H9 (cell line): ENCODE results near the gene NR3C2. TPM values are rescaled to one million over a fixed set of nuclear protein-coding genes. Genes with fewer than 3 reads are reported as not detected.

Experiments
- DNase-seq: peaks from one replicate; pipeline ENCODE4 v3.0.0-alpha.2; 2017
- H2AFZ ChIP-seq: one replicate; pipeline ENCODE4 v1.6.1; 2013; ENCODE audit warnings: mild to moderate bottlenecking, low read length, control low read depth, moderate library complexity
- H2AK5ac ChIP-seq: 2 replicates; pipeline ENCODE4 v1.6.1; 2013; ENCODE audit warnings: low read length, control low read depth, mixed read lengths; ENCODE audit not compliant: insufficient read length
- H2BK120ac ChIP-seq: one replicate; pipeline ENCODE4 v1.6.1; 2013; ENCODE audit warnings: low read depth, mild to moderate bottlenecking, low read length, control low read depth, inconsistent platforms; ENCODE audit not compliant: poor library complexity, severe bottlenecking
- H2BK12ac ChIP-seq: 2 replicates; pipeline ENCODE4 v1.6.1; 2013; ENCODE audit warnings: low read length, control low read depth, mixed read lengths, low read depth; ENCODE audit not compliant: insufficient read length
- H2BK15ac ChIP-seq: 2 replicates; pipeline ENCODE4 v1.6.1; 2013; ENCODE audit warnings: low read depth, low read length, control low read depth
- H2BK20ac ChIP-seq: one replicate; pipeline ENCODE4 v1.6.1; 2013; ENCODE audit warnings: low read depth, mild to moderate bottlenecking, low read length, control low read depth, inconsistent platforms; ENCODE audit not compliant: poor library complexity, severe bottlenecking
- H2BK5ac ChIP-seq: 2 replicates; pipeline ENCODE4 v1.6.1; 2013; ENCODE audit warnings: low read length, control low read depth, mixed read lengths; ENCODE audit not compliant: insufficient read length
- H3K14ac ChIP-seq: 2 replicates; pipeline ENCODE4 v1.6.1; 2013; ENCODE audit warnings: low read length, control low read depth; ENCODE audit not compliant: insufficient read depth
- H3K18ac ChIP-seq: 2 replicates; pipeline ENCODE4 v1.6.1; 2013; ENCODE audit warnings: low read depth, mild to moderate bottlenecking, mixed read lengths, low read length, control low read depth; ENCODE audit not compliant: insufficient read length
- H3K23ac ChIP-seq: 2 replicates; pipeline ENCODE4 v1.6.1; 2013; ENCODE audit warnings: low read length, control low read depth, mixed read lengths, low read depth; ENCODE audit not compliant: insufficient read length
- H3K23me2 ChIP-seq: 2 replicates; pipeline ENCODE4 v1.6.1; 2013; ENCODE audit warnings: low read depth, mild to moderate bottlenecking, mixed read lengths, low read length, control low read depth; ENCODE audit not compliant: insufficient read length, poor library complexity, severe bottlenecking
- H3K27ac ChIP-seq: 2 replicates; pipeline ENCODE4 v1.5.1; 2013; ENCODE audit warnings: low read length, control low read depth, mixed read lengths, low read depth; ENCODE audit not compliant: insufficient read length
- H3K27me3 ChIP-seq: 2 replicates; pipeline ENCODE4 v1.6.1; 2013; ENCODE audit warnings: low read length, control low read depth, inconsistent platforms; ENCODE audit not compliant: insufficient read depth
- H3K4ac ChIP-seq: 2 replicates; pipeline ENCODE4 v1.6.1; 2013; ENCODE audit warnings: low read depth, mild to moderate bottlenecking, control low read depth, inconsistent platforms, low read length, moderate library complexity
- H3K4me1 ChIP-seq: 2 replicates; pipeline ENCODE4 v1.6.1; 2013; ENCODE audit warnings: low read length, control low read depth, inconsistent platforms; ENCODE audit not compliant: insufficient read depth
- H3K4me2 ChIP-seq: 2 replicates; pipeline ENCODE4 v1.6.1; 2013; ENCODE audit warnings: low read length, control low read depth, mixed read lengths; ENCODE audit not compliant: insufficient read length, insufficient read depth
- H3K56ac ChIP-seq: 2 replicates; pipeline ENCODE4 v1.6.1; 2013; ENCODE audit warnings: low read depth, mild to moderate bottlenecking, mixed read lengths, low read length, control low read depth; ENCODE audit not compliant: insufficient read length
- H3K79me1 ChIP-seq: 2 replicates; pipeline ENCODE4 v1.6.1; 2013; ENCODE audit warnings: low read depth, mild to moderate bottlenecking, moderate library complexity, low read length, control low read depth, inconsistent platforms; ENCODE audit not compliant: insufficient read depth, poor library complexity, severe bottlenecking
- H3K79me2 ChIP-seq: 2 replicates; pipeline ENCODE4 v1.6.1; 2013; ENCODE audit warnings: low read length, control low read depth, inconsistent platforms; ENCODE audit not compliant: insufficient read depth
- H3K9ac ChIP-seq: 2 replicates; pipeline ENCODE4 v1.6.1; 2013; ENCODE audit warnings: low read length, control low read depth, mixed read lengths; ENCODE audit not compliant: insufficient read length; ENCODE audit errors: extremely low read depth
- H3K9me3 ChIP-seq: one replicate; pipeline ENCODE4 v1.6.1; 2013; ENCODE audit warnings: low read depth, low read length, inconsistent platforms; ENCODE audit not compliant: control insufficient read depth
- H3T11ph ChIP-seq: one replicate; pipeline ENCODE4 v1.6.1; 2013; ENCODE audit warnings: mild to moderate bottlenecking, low read length, control low read depth, inconsistent platforms
- H4K20me1 ChIP-seq: one replicate; pipeline ENCODE4 v1.6.1; 2013; ENCODE audit not compliant: control insufficient read depth, insufficient read length, insufficient read depth
- H4K5ac ChIP-seq: 2 replicates; pipeline ENCODE4 v1.6.1; 2013; ENCODE audit warnings: low read depth, mild to moderate bottlenecking, mixed read lengths, low read length, control low read depth; ENCODE audit not compliant: insufficient read length
- H4K8ac ChIP-seq: replicated peaks from 2 replicates; pipeline ENCODE4 v1.6.1; 2013; ENCODE audit warnings: low read length, control low read depth, mixed read lengths, low read depth; ENCODE audit not compliant: insufficient read length
- H4K91ac ChIP-seq: 2 replicates; pipeline ENCODE4 v1.6.1; 2013; ENCODE audit warnings: low read depth, mild to moderate bottlenecking, moderate library complexity, mixed read lengths, low read length, control low read depth; ENCODE audit not compliant: insufficient read length
- H3K27ac Mint-ChIP-seq, 3 experiments: 2 replicates in 2 of 3; 3 replicates in 1 of 3; pipeline ENCODE4 v1.8.0; 2020 to 2021; ENCODE audit warnings: mixed read lengths in 3 of 3, mild to moderate bottlenecking in 1 of 3, moderate library complexity in 1 of 3
- H3K27me3 Mint-ChIP-seq: 2 replicates; pipeline ENCODE4 v1.8.0; 2021; ENCODE audit warnings: low read depth, mild to moderate bottlenecking, moderate library complexity, mixed read lengths
- H3K36me3 Mint-ChIP-seq, 3 experiments: 2 replicates in 2 of 3; 3 replicates in 1 of 3; pipeline ENCODE4 v1.8.0; 2020 to 2021; ENCODE audit warnings: low read depth in 3 of 3, mixed read lengths in 3 of 3; ENCODE audit not compliant: insufficient read depth in 1 of 3
- H3K4me1 Mint-ChIP-seq, 2 experiments: 2 replicates each; pipeline ENCODE4 v1.8.0; 2020; ENCODE audit warnings: mixed read lengths in 2 of 2
- H3K4me3 Mint-ChIP-seq, 2 experiments: 2 replicates in 1 of 2; 3 replicates in 1 of 2; pipeline ENCODE4 v1.8.0; 2020 to 2021; ENCODE audit warnings: mild to moderate bottlenecking in 2 of 2, mixed read lengths in 2 of 2, moderate library complexity in 1 of 2
- H3K9me3 Mint-ChIP-seq, 2 experiments: 2 replicates in 1 of 2; 3 replicates in 1 of 2; pipeline ENCODE4 v1.8.0; 2020; ENCODE audit warnings: mild to moderate bottlenecking in 2 of 2, mixed read lengths in 2 of 2, moderate library complexity in 1 of 2
- CTCF ChIP-seq: fragments of 200-600 bp; sonication (generic); conservative IDR thresholded peaks from 3 replicates; pipeline ENCODE4 v1.8.0; 2021; ENCODE audit warnings: antibody characterized with exemption, mild to moderate bottlenecking
- WGBS: extraction: QIAGEN DNeasy Blood & Tissue Kit; methylation state at CpG from one replicate; pipeline ENCODE4 v1.1.7; 2013; ENCODE audit warnings: missing lambda C conversion rate, low lambda C conversion rate, mixed read lengths; ENCODE audit not compliant: insufficient read length; ENCODE audit errors: extremely low coverage; 5-methylcytosine and 5-hydroxymethylcytosine counted together
- total RNA-seq: library from RNA; stranded (reverse); gene quantifications from 2 replicates; pipeline ENCODE4 v1.2.1, GENCODE V29; 2021

Gene NR3C2
- total RNA-seq, 1 experiment from 2014 or later: 1.4 TPM

- no peak overlapping the region for H2AFZ ChIP-seq
- no peaks in the 10 kb centered on the region for H4K20me1 ChIP-seq
- H3K79me2 ChIP-seq: no peaks in the 10 kb centered on the region
- no peak overlapping the region for H3K9ac ChIP-seq
- H2BK15ac ChIP-seq: no peak overlapping the region
- H3K27me3 Mint-ChIP-seq: no peaks in the 10 kb centered on the region
- no peak for DNase-seq
- H3K4me1 ChIP-seq: peaks cover 5% of the 10 kb centered on the region; the same call in 1 of the 2 replicates
- H2BK12ac ChIP-seq: no peak overlapping the region
- H3K27me3 ChIP-seq: no peaks in the 10 kb centered on the region
- no peak overlapping the region for H3K18ac ChIP-seq
- no peak overlapping the region for H4K5ac ChIP-seq
- H3K27ac ChIP-seq: no peak overlapping the region
- H3K9me3 Mint-ChIP-seq: no peaks in the 10 kb centered on the region
- no peak overlapping the region for H3K14ac ChIP-seq
- no peak overlapping the region for H3K4me3 Mint-ChIP-seq
- no peak overlapping the region for H3K23ac ChIP-seq
- no peak overlapping the region for H4K8ac ChIP-seq
- H3K56ac ChIP-seq: no peak overlapping the region
- no peak overlapping the region for H2BK120ac ChIP-seq
- no peak overlapping the region for H4K91ac ChIP-seq
- H3K27ac Mint-ChIP-seq: no peak overlapping the region
- no peak overlapping the region for H2BK20ac ChIP-seq
- no peaks in the 10 kb centered on the region for H3K23me2 ChIP-seq
- no peaks in the 10 kb centered on the region for H3K79me1 ChIP-seq
- no peak for TF ChIP-seq CTCF
- H3K4me2 ChIP-seq: no peak overlapping the region
- H3T11ph ChIP-seq: no peak overlapping the region
- no peaks in the 10 kb centered on the region for H3K36me3 Mint-ChIP-seq
- no peak overlapping the region for H3K4ac ChIP-seq
- H2AK5ac ChIP-seq: no peak overlapping the region
- WGBS: no CpG with 5 or more reads among the region's 13 CpGs
- H2BK5ac ChIP-seq: no peak overlapping the region
- H3K4me1 Mint-ChIP-seq: peaks cover 27 to 34% of the 10 kb centered on the region in 2 experiments
- no peaks in the 10 kb centered on the region for H3K9me3 ChIP-seq
Observed at GRCh38 chr4:148060264-148061140, 381.7 kb downstream of the NR3C2 start.
